ENCODE data around the gene SIDT1.

SIDT1 gene

GRCh38 chr3:113638910-113639309, 106.6 kb downstream of the SIDT1 start:
- DNase-seq, result no peak

GRCh38 chr3:113643583-113643982, 111.2 kb downstream of the SIDT1 start:
- no peak for DNase-seq

- DNase-seq, result no peak
Observed at GRCh38 chr3:113648524-113648923, 116.2 kb downstream of the SIDT1 start.

GRCh38 chr3:113649174-113649845, 117.0 kb downstream of the SIDT1 start:
- DNase-seq, result no peak

GRCh38 chr3:113654310-113654709, 122.0 kb downstream of the SIDT1 start:
- DNase-seq, result no peak

- DNase-seq, result no peak
Observed at GRCh38 chr3:113654851-113655250, 122.5 kb downstream of the SIDT1 start.

- DNase-seq, result no peak
Observed at GRCh38 chr3:113658107-113658506, 125.8 kb downstream of the SIDT1 start.

GRCh38 chr3:113659101-113659541, 126.8 kb downstream of the SIDT1 start:
- no peak for DNase-seq

- DNase-seq, result no peak
Observed at GRCh38 chr3:113659996-113660395, 127.6 kb downstream of the SIDT1 start.

- DNase-seq, result no peak
Observed at GRCh38 chr3:113660458-113660857, 128.1 kb downstream of the SIDT1 start.

- DNase-seq, result no peak
Observed at GRCh38 chr3:113660896-113661295, 128.5 kb downstream of the SIDT1 start.

- no peak for DNase-seq
Observed at GRCh38 chr3:113662824-113663223, 130.5 kb downstream of the SIDT1 start.

- no peak for DNase-seq
Observed at GRCh38 chr3:113663324-113663750, 131.0 kb downstream of the SIDT1 start.

- DNase-seq, result no peak
Observed at GRCh38 chr3:113663761-113664160, 131.4 kb downstream of the SIDT1 start.

GRCh38 chr3:113664523-113665094, 132.3 kb downstream of the SIDT1 start:
- DNase-seq, result no peak

GRCh38 chr3:113668015-113668414, 135.7 kb downstream of the SIDT1 start:
- no peak for DNase-seq

- no peak for DNase-seq
Observed at GRCh38 chr3:113673593-113673992, 141.2 kb downstream of the SIDT1 start.

- DNase-seq, result no peak
Observed at GRCh38 chr3:113676261-113676660, 143.9 kb downstream of the SIDT1 start.

GRCh38 chr3:113677737-113678136, 145.4 kb downstream of the SIDT1 start:
- DNase-seq, result no peak

- DNase-seq, result no peak
Observed at GRCh38 chr3:113678773-113679172, 146.4 kb downstream of the SIDT1 start.

Data from activated CD4-positive, alpha-beta T cell treated with anti-CD3 and anti-CD28 coated beads, Interleukin-2, amount 50 U/mL, for 48 hours (primary cell).